Tibial artery (tissue), 4 donors: ENCODE measurements around the gene TPD52L3.

ENCODE experiments used
- DNase-seq, 2 donors: peaks; one replicate each; pipeline ENCODE4 v3.0.0-alpha.2; 2019
- H3K27ac ChIP-seq, 2 donors: fragments of 200-600 bp; sonication (generic) in 1 of 2; 1 replicate in 1 of 2; 2 replicates in 1 of 2; pipeline ENCODE4 v1.5.1; 2018 to 2019; ENCODE audit warnings: mild to moderate bottlenecking in 1 of 2
- H3K27me3 ChIP-seq, 2 donors: fragments of 200-600 bp; sonication (generic) in 1 of 2; one replicate each; pipeline versions ENCODE4 v1.5.1 to v1.6.0; 2016 to 2019
- H3K36me3 ChIP-seq, 3 donors: fragments of 200-600 bp; sonication (generic) in 2 of 3; one replicate each; pipeline ENCODE4 v1.5.1; 2016 to 2019; ENCODE audit warnings: mild to moderate bottlenecking in 2 of 3
- H3K4me1 ChIP-seq, 4 donors: fragments of 200-600 bp; sonication (generic) in 2 of 4; 1 replicate in 3 of 4; 2 replicates in 1 of 4; pipeline ENCODE4 v1.5.1; 2016 to 2019
- H3K4me3 ChIP-seq, 2 donors: fragments of 200-600 bp; sonication (generic) in 1 of 2; 1 replicate in 1 of 2; 2 replicates in 1 of 2; pipeline ENCODE4 v1.5.1; 2018 to 2019; ENCODE audit warnings: mild to moderate bottlenecking in 2 of 2
- H3K9me3 ChIP-seq, 3 donors: fragments of 200-600 bp; sonication (generic) in 1 of 3; one replicate each; pipeline ENCODE4 v1.5.1; 2016 to 2019
- CTCF ChIP-seq, 2 experiments: fragments of 200-600 bp in 1 of 2; fragments of 450-650 bp in 1 of 2; IDR thresholded peaks; one replicate each; pipeline ENCODE4 v1.5.1; 2017 to 2019; ENCODE audit warnings: antibody characterized with exemption in 2 of 2, mild to moderate bottlenecking in 1 of 2, moderate library complexity in 1 of 2
- intact Hi-C: fragments of 100-400 bp; cut with DNase I; formaldehyde crosslinking; loops from one replicate; pipeline ENCODE4 v1.15.0; 2023; ENCODE audit warnings: low total_unique reads

Gene TPD52L3

GRCh38 chr9:6307551-6308096, 20.6 kb upstream of the TPD52L3 start:
- no peak for DNase-seq
- Histone ChIP-seq H3K4me1 (no peaks in the 10 kb centered on the region), H3K36me3 (no peaks in the 10 kb centered on the region), H3K4me3 (no peak overlapping the region), H3K27me3 (no peaks in the 10 kb centered on the region), H3K27ac (no peak overlapping the region), H3K9me3 (no peaks in the 10 kb centered on the region)
- intact Hi-C loops: loop anchor here (5.0 to 10.0 kb wide), 2 partner anchors 110 to 253 kb away; no protein-coding TSS in a partner anchor
- TF ChIP-seq CTCF (IDR thresholded peaks at IDR 0.05): no peak

GRCh38 chr9:6330958-6331634, 2.9 kb downstream of the TPD52L3 start:
- no peak for TF ChIP-seq CTCF (IDR thresholded peaks at IDR 0.05)
- intact Hi-C loops: no loop called here
- Histone ChIP-seq H3K27me3 (no peaks in the 10 kb centered on the region), H3K4me1 (no peaks in the 10 kb centered on the region), H3K4me3 (no peak overlapping the region), H3K27ac (no peak overlapping the region), H3K36me3 (no peaks in the 10 kb centered on the region), H3K9me3 (peaks cover 0 to 15% (median 12%) of the 10 kb centered on the region in 3 donors)
- no peak for DNase-seq

GRCh38 chr9:6334305-6334704, 6.1 kb downstream of the TPD52L3 start:
- H3K27me3 ChIP-seq: no peaks in the 10 kb centered on the region
- H3K4me3 ChIP-seq: no peak overlapping the region
- H3K4me1 ChIP-seq: no peaks in the 10 kb centered on the region
- intact Hi-C loops: no loop called here
- TF ChIP-seq CTCF (IDR thresholded peaks at IDR 0.05): no peak
- H3K9me3 ChIP-seq: peaks cover 0 to 17% (median 16%) of the 10 kb centered on the region in 3 donors
- no peak overlapping the region for H3K27ac ChIP-seq
- H3K36me3 ChIP-seq: no peaks in the 10 kb centered on the region
- no peak for DNase-seq

GRCh38 chr9:6348766-6349165, 20.6 kb downstream of the TPD52L3 start:
- no peak for DNase-seq
- Histone ChIP-seq H3K27me3 (no peaks in the 10 kb centered on the region), H3K36me3 (no peaks in the 10 kb centered on the region), H3K4me3 (no peak overlapping the region), H3K27ac (no peak overlapping the region), H3K9me3 (no peaks in the 10 kb centered on the region), H3K4me1 (no peaks in the 10 kb centered on the region)
- intact Hi-C loops: no loop called here
- no peak for TF ChIP-seq CTCF (IDR thresholded peaks at IDR 0.05)

GRCh38 chr9:6351737-6352136, 23.6 kb downstream of the TPD52L3 start:
- intact Hi-C loops: loop anchor here (5.0 kb wide), 1 partner anchor 216 kb away; no protein-coding TSS in a partner anchor
- Histone ChIP-seq H3K36me3 (no peaks in the 10 kb centered on the region), H3K4me1 (no peaks in the 10 kb centered on the region), H3K27me3 (no peaks in the 10 kb centered on the region), H3K9me3 (no peaks in the 10 kb centered on the region), H3K4me3 (no peak overlapping the region), H3K27ac (no peak overlapping the region)
- no peak for DNase-seq
- TF ChIP-seq CTCF (IDR thresholded peaks at IDR 0.05): no peak
